OCI-LY3 (cell line): ENCODE measurements around the gene SULT1A1.
"Not testable (repeated sequence)": the region's sequence is repeated elsewhere in the genome, so short reads cannot be mapped to it uniquely, and the experiment has no call there.

Source experiments
- EZH2phosphoT487 ChIP-seq: fragments of 200-600 bp; shearing (Covaris generic); IDR thresholded peaks from 2 replicates; pipeline ENCODE4 v1.6.1; 2018; ENCODE audit warnings: antibody characterized with exemption, mixed run types, low read depth
- TF ChIP-seq, protein P1 (sequence below): fragments of 200-600, 300-600 bp; sonication (generic); IDR thresholded peaks from 2 replicates; pipeline ENCODE4 v1.5.1; 2014; ENCODE audit warnings: antibody characterized with exemption, low read length, low read depth

DNA sequence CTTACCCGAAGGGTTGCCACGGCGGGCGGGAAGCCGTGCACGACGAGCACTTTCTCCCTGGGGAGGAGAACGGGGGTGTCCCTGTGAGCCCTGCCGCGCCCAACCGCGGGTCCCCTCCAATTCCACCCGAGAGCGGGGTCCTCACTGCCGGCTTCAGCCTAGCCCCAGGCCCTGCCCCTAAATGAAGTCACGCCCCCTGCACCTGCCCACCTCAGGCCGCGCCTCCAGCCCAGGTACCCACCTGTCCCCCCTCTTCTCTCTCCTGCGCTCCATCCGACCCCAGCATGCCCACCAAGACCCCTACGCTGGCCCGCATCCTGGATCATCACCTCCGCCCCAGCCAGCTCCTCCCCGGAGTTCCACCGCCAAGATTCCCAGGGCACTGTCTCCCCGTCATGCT is 4.1 kb upstream of the SULT1A1 start:
- TF ChIP-seq, protein P1, sequence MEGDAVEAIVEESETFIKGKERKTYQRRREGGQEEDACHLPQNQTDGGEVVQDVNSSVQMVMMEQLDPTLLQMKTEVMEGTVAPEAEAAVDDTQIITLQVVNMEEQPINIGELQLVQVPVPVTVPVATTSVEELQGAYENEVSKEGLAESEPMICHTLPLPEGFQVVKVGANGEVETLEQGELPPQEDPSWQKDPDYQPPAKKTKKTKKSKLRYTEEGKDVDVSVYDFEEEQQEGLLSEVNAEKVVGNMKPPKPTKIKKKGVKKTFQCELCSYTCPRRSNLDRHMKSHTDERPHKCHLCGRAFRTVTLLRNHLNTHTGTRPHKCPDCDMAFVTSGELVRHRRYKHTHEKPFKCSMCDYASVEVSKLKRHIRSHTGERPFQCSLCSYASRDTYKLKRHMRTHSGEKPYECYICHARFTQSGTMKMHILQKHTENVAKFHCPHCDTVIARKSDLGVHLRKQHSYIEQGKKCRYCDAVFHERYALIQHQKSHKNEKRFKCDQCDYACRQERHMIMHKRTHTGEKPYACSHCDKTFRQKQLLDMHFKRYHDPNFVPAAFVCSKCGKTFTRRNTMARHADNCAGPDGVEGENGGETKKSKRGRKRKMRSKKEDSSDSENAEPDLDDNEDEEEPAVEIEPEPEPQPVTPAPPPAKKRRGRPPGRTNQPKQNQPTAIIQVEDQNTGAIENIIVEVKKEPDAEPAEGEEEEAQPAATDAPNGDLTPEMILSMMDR, result not testable (repeated sequence)
- TF ChIP-seq EZH2phosphoT487, result not testable (repeated sequence)
